ENCODE results near the gene LAG3.

LAG3 gene

GRCh38 chr12:6772331-6772695, at the start of gene LAG3:
TSS of gene LAG3 (plus strand) at chr12:6772520. CDS start at chr12:6772853, 333 bp downstream.
- Histone ChIP-seq H3K4me2 (ENCODE audit: low read length) (no peak within 1 kb of the TSS), H3F3A (ENCODE audit: control insufficient read depth, insufficient read depth) (peaks cover 2% of the 10 kb centered on the region; the same call in 1 of the 2 replicates), H3K27ac (ENCODE audit: low read depth, low read length) (no peak within 1 kb of the TSS), H3K27me3 (ENCODE audit: control insufficient read depth, low read length) (peaks cover 42% of the 10 kb centered on the region), H4K20me1 (ENCODE audit: control insufficient read depth, insufficient read depth, low read depth, low read length) (peaks cover 3% of the 10 kb centered on the region; the same call in 1 of the 2 replicates), H3K79me2 (ENCODE audit: control insufficient read depth, low read length) (peaks cover 6% of the 10 kb centered on the region), H3K4me3 (ENCODE audit: low read length) (no peak within 1 kb of the TSS), H3K36me3 (ENCODE audit: control insufficient read depth, low read length) (no peaks in the 10 kb centered on the region), H3K9me2 (replicated peaks; ENCODE audit: control insufficient read depth, low read length) (no peaks in the 10 kb centered on the region), H3K9me3 (ENCODE audit: control insufficient read depth, insufficient read depth, low read length) (no peaks in the 10 kb centered on the region), H3K4me1 (ENCODE audit: control insufficient read depth, low read length) (peaks cover 6% of the 10 kb centered on the region)
- TF ChIP-seq CTCF (IDR thresholded peaks at IDR 0.05; ENCODE audit: low read depth, low read length, poor library complexity, severe bottlenecking) (no peak), EZH2phosphoT487 (IDR thresholded peaks at IDR 0.05; ENCODE audit: borderline replicate concordance, low read length) (no peak)

GRCh38 chr12:6722863-6723262, 49.5 kb upstream of the LAG3 start:
- Histone ChIP-seq H3K9me3 (ENCODE audit: control insufficient read depth, insufficient read depth, low read length) (no peaks in the 10 kb centered on the region), H3F3A (ENCODE audit: control insufficient read depth, insufficient read depth) (peaks cover 8% of the 10 kb centered on the region; the same call in 1 of the 2 replicates), H3K27me3 (ENCODE audit: control insufficient read depth, low read length) (no peaks in the 10 kb centered on the region), H3K36me3 (ENCODE audit: control insufficient read depth, low read length) (peaks cover 2% of the 10 kb centered on the region; the same call in 1 of the 2 replicates), H3K79me2 (ENCODE audit: control insufficient read depth, low read length) (peaks cover 14% of the 10 kb centered on the region), H3K27ac (ENCODE audit: low read depth, low read length) (no peak overlapping the region), H3K4me1 (ENCODE audit: control insufficient read depth, low read length) (peaks cover 39% of the 10 kb centered on the region), H3K4me2 (ENCODE audit: low read length) (peak overlapping the region; percentile 70), H3K4me3 (ENCODE audit: low read length) (peak overlapping the region; percentile 84), H3K9me2 (replicated peaks; ENCODE audit: control insufficient read depth, low read length) (no peaks in the 10 kb centered on the region), H4K20me1 (ENCODE audit: control insufficient read depth, insufficient read depth, low read depth, low read length) (no peaks in the 10 kb centered on the region)
- no peak for TF ChIP-seq EZH2phosphoT487 (IDR thresholded peaks at IDR 0.05; ENCODE audit: borderline replicate concordance, low read length)
- no peak for TF ChIP-seq CTCF (IDR thresholded peaks at IDR 0.05; ENCODE audit: low read depth, low read length, poor library complexity, severe bottlenecking)

GRCh38 chr12:6723607-6724408, 48.5 kb upstream of the LAG3 start, which contains the start of gene COPS7A:
TSS of gene COPS7A (plus strand) at chr12:6724046. CDS start at chr12:6724657, 611 bp downstream.
- Histone ChIP-seq H3K4me1 (ENCODE audit: control insufficient read depth, low read length) (peaks cover 39% of the 10 kb centered on the region), H3K27ac (ENCODE audit: low read depth, low read length) (peak within 1 kb of the TSS; percentile 63), H3F3A (ENCODE audit: control insufficient read depth, insufficient read depth) (peaks cover 8% of the 10 kb centered on the region; the same call in 1 of the 2 replicates), H4K20me1 (ENCODE audit: control insufficient read depth, insufficient read depth, low read depth, low read length) (no peaks in the 10 kb centered on the region), H3K79me2 (ENCODE audit: control insufficient read depth, low read length) (peaks cover 14% of the 10 kb centered on the region), H3K36me3 (ENCODE audit: control insufficient read depth, low read length) (peaks cover 11% of the 10 kb centered on the region), H3K4me2 (ENCODE audit: low read length) (peak within 1 kb of the TSS; percentile 79), H3K27me3 (ENCODE audit: control insufficient read depth, low read length) (no peaks in the 10 kb centered on the region), H3K9me2 (replicated peaks; ENCODE audit: control insufficient read depth, low read length) (no peaks in the 10 kb centered on the region), H3K4me3 (ENCODE audit: low read length) (peak within 1 kb of the TSS; percentile 84), H3K9me3 (ENCODE audit: control insufficient read depth, insufficient read depth, low read length) (no peaks in the 10 kb centered on the region)
- TF ChIP-seq EZH2phosphoT487 (IDR thresholded peaks at IDR 0.05; ENCODE audit: borderline replicate concordance, low read length) (no peak), CTCF (IDR thresholded peaks at IDR 0.05; ENCODE audit: low read depth, low read length, poor library complexity, severe bottlenecking) (no peak)

Data from DOHH2 (cell line).